NT2/D1 (cell line): ENCODE data around the gene MRPL27.

Experiments used
- DNase-seq: peaks from one replicate; pipeline ENCODE4 v3.0.0-alpha.2; 2011; ENCODE audit warnings: low read depth, low spot score
- H3K27me3 ChIP-seq: 2 replicates; pipeline ENCODE4 v1.6.0; 2011; ENCODE audit warnings: mild to moderate bottlenecking; ENCODE audit not compliant: insufficient read length, insufficient read depth
- H3K36me3 ChIP-seq: 2 replicates; pipeline ENCODE4 v1.6.1; 2011; ENCODE audit warnings: mild to moderate bottlenecking, low read length, mixed read lengths; ENCODE audit not compliant: insufficient read depth, insufficient read length
- H3K4me1 ChIP-seq: 2 replicates; pipeline ENCODE4 v1.5.1; 2011; ENCODE audit not compliant: insufficient read depth, insufficient read length
- H3K4me3 ChIP-seq: 2 replicates; pipeline ENCODE4 v1.5.1; 2011; ENCODE audit warnings: low read depth; ENCODE audit not compliant: insufficient read length
- H3K9ac ChIP-seq: 2 replicates; pipeline ENCODE4 v1.6.0; 2011; ENCODE audit warnings: low read depth; ENCODE audit not compliant: insufficient read length
- H3K9me3 ChIP-seq: 2 replicates; pipeline ENCODE4 v1.5.1; 2011; ENCODE audit warnings: mild to moderate bottlenecking, low read length; ENCODE audit not compliant: insufficient read depth
- SUZ12 ChIP-seq: IDR thresholded peaks from 2 replicates; pipeline ENCODE4 v1.6.1; 2011; ENCODE audit not compliant: insufficient read length, insufficient read depth; ENCODE audit errors: extremely low read depth
- YY1 ChIP-seq: IDR thresholded peaks from 2 replicates; pipeline ENCODE4 v1.6.1; 2011; ENCODE audit not compliant: insufficient read length, insufficient read depth
- ZNF274 ChIP-seq: IDR thresholded peaks from 2 replicates; pipeline ENCODE4 v1.6.1; 2011; ENCODE audit warnings: mild to moderate bottlenecking, low read depth, low read length

MRPL27 gene

GRCh38 chr17:50396261-50397110 is 23.5 kb upstream of the MRPL27 start:
- H3K27me3 ChIP-seq = no peaks in the 10 kb centered on the region
- no peak for DNase-seq
- H3K9me3 ChIP-seq = no peaks in the 10 kb centered on the region; the same call in 1 of the 2 replicates
- H3K4me3 ChIP-seq = peak overlapping the region; percentile 99
- H3K36me3 ChIP-seq = peaks cover 48% of the 10 kb centered on the region
- H3K4me1 ChIP-seq = no peaks in the 10 kb centered on the region
- TF ChIP-seq SUZ12 = no peak
- no peak for TF ChIP-seq YY1
- TF ChIP-seq ZNF274 = no peak
- H3K9ac ChIP-seq = peak overlapping the region; percentile 97

DNA sequence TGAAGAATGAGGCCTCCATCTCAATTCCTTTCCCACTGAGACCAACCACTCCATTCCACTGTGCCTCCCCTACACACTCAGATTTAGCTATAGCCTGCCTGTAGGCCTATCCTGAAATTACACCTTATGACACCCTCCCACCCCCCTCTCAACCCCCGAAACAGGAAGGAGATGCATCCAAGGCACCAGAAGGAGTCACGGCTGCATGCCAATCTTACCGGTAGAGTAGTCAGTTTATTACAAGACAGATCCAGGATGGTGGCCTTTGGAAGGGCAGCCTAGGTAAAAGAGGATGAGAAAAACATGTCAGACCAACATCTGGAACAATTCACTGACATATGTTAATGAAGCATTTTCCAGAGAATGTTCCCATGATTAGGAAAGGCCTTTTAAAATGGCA is 21.7 kb upstream of the MRPL27 start:
- Histone ChIP-seq H3K9ac (no peak overlapping the region), H3K27me3 (no peaks in the 10 kb centered on the region), H3K4me1 (no peaks in the 10 kb centered on the region), H3K36me3 (peaks cover 65% of the 10 kb centered on the region), H3K4me3 (no peak overlapping the region), H3K9me3 (no peaks in the 10 kb centered on the region; the same call in 1 of the 2 replicates)
- no peak for DNase-seq
- TF ChIP-seq SUZ12 (no peak), YY1 (no peak), ZNF274 (no peak)

DNA sequence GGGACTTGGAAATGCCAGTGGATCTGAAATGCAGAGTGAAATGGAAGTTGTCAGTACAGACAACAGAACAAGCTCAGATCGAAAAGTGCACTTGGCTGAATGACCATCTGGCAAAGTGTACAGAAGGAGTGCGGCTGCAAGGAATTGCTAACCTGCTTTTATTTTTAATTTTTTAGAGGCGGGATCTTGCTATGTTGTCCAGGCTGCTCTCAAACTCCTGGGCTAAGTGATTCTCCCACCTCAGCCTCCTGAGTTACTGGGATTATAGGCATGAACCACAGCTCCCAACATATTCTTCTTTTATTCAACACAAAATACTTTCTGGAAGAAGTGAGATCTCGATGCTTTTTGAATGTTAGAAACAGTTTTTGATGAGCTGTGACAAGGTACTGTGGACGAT is 20.7 kb upstream of the MRPL27 start:
- no peaks in the 10 kb centered on the region for H3K27me3 ChIP-seq
- no peak overlapping the region for H3K4me3 ChIP-seq
- peaks cover 75% of the 10 kb centered on the region for H3K36me3 ChIP-seq
- DNase-seq = no peak
- H3K9me3 ChIP-seq = no peaks in the 10 kb centered on the region
- no peak for TF ChIP-seq YY1
- no peak for TF ChIP-seq SUZ12
- TF ChIP-seq ZNF274 = no peak
- peaks cover 1% of the 10 kb centered on the region for H3K4me1 ChIP-seq
- H3K9ac ChIP-seq = no peak overlapping the region

- Histone ChIP-seq H3K36me3 (peaks cover 86% of the 10 kb centered on the region), H3K9ac (no peak overlapping the region), H3K27me3 (no peaks in the 10 kb centered on the region), H3K4me3 (no peak overlapping the region), H3K4me1 (peaks cover 1% of the 10 kb centered on the region), H3K9me3 (no peaks in the 10 kb centered on the region)
- no peak for DNase-seq
- no peak for TF ChIP-seq ZNF274
- TF ChIP-seq YY1 = no peak
- no peak for TF ChIP-seq SUZ12
These were observed 19.6 kb upstream of the MRPL27 start for GRCh38 chr17:50392621-50393020.

DNA sequence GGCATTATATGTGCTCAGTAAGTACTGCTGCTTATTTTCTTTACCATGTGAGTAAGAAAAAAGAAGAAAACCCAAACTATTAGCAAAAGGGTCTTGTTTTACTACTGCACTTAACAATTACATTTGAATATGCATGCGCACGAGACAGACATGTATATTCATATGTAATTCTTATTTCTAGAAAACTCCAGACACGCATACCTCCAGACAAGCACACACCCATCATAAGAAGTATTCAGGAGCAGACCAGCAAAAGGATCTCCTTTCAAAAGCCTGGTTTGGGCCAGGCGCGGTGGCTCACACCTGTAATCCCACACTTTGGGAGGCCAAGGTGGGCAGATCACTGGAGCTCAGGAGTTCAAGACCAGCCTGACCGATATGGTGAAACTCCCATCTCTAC is 16.6 kb upstream of the MRPL27 start:
- H3K4me1 ChIP-seq = peaks cover 1% of the 10 kb centered on the region
- H3K9me3 ChIP-seq = no peaks in the 10 kb centered on the region
- no peak for DNase-seq
- no peaks in the 10 kb centered on the region for H3K27me3 ChIP-seq
- no peak for TF ChIP-seq YY1
- no peak for TF ChIP-seq SUZ12
- TF ChIP-seq ZNF274 = no peak
- no peak overlapping the region for H3K9ac ChIP-seq
- H3K4me3 ChIP-seq = no peak overlapping the region
- peaks cover 97% of the 10 kb centered on the region for H3K36me3 ChIP-seq

GRCh38 chr17:50388728-50389127 is 15.7 kb upstream of the MRPL27 start:
- no peak for TF ChIP-seq ZNF274
- TF ChIP-seq YY1 = no peak
- TF ChIP-seq SUZ12 = no peak
- Histone ChIP-seq H3K4me3 (no peak overlapping the region), H3K27me3 (no peaks in the 10 kb centered on the region), H3K4me1 (peaks cover 1% of the 10 kb centered on the region), H3K9me3 (no peaks in the 10 kb centered on the region), H3K36me3 (peaks cover 97% of the 10 kb centered on the region), H3K9ac (no peak overlapping the region)
- DNase-seq = no peak

- H3K9me3 ChIP-seq = no peaks in the 10 kb centered on the region
- H3K4me3 ChIP-seq = no peak overlapping the region
- TF ChIP-seq ZNF274 (no peak), SUZ12 (no peak), YY1 (no peak)
- DNase-seq = no peak
- no peaks in the 10 kb centered on the region for H3K27me3 ChIP-seq
- peaks cover 96% of the 10 kb centered on the region for H3K36me3 ChIP-seq
- H3K4me1 ChIP-seq = peaks cover 1% of the 10 kb centered on the region
- H3K9ac ChIP-seq = no peak overlapping the region
These were observed 13.5 kb upstream of the MRPL27 start for GRCh38 chr17:50386510-50386909.

GRCh38 chr17:50382931-50383330 is 9.9 kb upstream of the MRPL27 start:
- Histone ChIP-seq H3K27me3 (no peaks in the 10 kb centered on the region), H3K4me1 (peaks cover 8% of the 10 kb centered on the region), H3K36me3 (peaks cover 96% of the 10 kb centered on the region), H3K9ac (no peak overlapping the region), H3K4me3 (no peak overlapping the region), H3K9me3 (no peaks in the 10 kb centered on the region)
- DNase-seq = no peak
- TF ChIP-seq ZNF274 (no peak), YY1 (no peak), SUZ12 (no peak)
